ENCODE data around the gene DRGX.

The DRGX gene

GRCh38 chr10:49354593-49354992 lies 41.3 kb downstream of the DRGX start:
- no peak for TF ChIP-seq GATA2 (IDR thresholded peaks at IDR 0.05; ENCODE audit: low read depth, low read length)
- TF ChIP-seq GATA3 (IDR thresholded peaks at IDR 0.05; ENCODE audit: low read depth, low read length): no peak

DNA sequence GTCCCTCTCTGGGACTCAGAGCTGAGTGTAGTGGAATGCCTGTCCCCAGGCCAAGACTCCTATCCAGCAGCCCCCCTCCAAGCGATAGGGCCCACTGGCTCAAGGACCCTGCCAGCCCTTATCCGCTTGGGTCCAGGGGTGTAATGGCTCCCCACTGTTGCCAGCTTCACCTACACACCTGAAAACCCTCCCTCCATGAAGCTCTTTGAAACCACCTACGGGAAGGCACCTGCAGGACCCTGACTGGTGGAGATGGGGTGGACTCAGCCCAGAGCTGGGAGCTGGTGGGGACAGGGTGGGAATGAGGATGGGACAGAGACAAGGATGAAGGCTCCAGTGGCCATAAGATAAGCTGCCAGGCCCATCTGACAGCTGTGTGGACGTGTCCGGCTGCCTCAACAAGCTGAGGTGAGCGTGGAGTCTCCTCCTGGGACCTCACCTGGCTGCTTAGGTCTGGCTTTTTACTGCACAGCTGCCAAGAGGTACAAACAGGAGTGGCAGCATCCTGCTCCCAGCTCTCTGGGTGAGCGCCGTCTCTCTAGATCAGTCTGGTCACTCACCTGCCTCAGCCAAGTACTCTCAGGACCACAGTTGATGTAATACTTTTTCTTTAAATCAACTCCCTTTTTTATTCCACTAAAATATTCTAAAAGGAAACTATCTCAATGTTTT lies 41.9 kb downstream of the DRGX start:
- TF ChIP-seq GATA3 (IDR thresholded peaks at IDR 0.05; ENCODE audit: low read depth, low read length) (no peak), GATA2 (IDR thresholded peaks at IDR 0.05; ENCODE audit: low read depth, low read length) (no peak)

DNA sequence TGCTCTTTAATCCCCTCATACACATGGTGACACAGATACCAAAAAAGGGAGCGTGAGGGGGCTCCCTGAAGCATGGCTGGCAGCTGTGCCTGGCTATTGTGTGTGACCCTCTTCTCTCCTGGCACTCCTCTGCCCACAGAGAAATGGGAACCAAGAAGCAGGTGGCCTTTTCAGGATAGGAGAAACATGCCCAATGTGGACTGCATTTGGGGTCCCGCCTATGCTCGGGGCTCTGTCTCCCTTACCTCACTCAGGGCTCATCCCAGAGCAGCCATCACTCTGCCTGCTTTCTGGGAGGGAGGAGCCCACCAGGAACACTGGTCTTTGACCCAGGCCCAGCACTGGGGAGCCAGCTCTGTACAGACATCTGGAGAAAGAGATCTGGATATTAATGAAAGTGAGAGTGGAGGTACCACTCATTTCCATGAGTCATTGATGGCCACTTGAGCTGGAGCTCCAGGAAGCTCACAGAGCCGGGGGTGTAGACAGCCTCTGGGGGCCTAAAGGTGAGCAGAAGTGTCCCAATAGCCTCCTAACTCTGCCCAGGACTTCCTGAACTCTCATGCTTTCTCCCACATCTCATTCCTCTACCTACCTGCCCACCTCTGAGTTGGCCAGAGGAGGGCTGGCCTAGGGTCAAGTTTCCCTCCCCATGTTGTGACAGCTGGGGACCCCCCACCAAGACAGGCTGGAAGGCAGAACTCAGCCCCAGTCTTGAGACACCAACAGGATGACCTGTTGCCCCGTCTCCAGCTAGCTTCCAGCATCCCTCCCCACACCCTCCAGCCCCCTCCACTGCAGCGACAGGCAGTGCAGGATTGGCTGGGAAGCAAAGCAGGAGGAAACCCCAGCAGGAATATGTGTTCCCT lies 42.6 kb downstream of the DRGX start:
- no peak for TF ChIP-seq GATA3 (IDR thresholded peaks at IDR 0.05; ENCODE audit: low read depth, low read length)
- no peak for TF ChIP-seq GATA2 (IDR thresholded peaks at IDR 0.05; ENCODE audit: low read depth, low read length)

DNA sequence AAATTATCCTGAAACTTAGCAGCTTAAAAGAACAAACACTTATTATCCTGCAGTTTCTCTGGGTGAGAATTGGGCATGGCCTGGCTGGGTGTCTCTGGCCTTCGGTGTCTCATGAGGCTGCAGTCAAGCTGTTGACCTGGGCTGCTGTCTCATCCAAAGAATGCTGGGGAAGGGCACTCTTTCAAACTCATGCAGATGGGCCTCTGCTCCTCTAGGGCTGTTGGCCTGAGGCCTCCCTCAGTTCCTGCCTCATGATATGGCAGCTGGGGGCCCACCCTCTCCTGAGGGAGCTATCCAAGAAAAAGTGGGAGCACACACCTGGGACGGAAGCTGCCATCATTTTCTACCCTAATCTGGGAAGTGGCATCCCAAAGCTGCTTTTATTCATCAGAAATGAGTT lies 43.6 kb downstream of the DRGX start:
- TF ChIP-seq GATA3 (IDR thresholded peaks at IDR 0.05; ENCODE audit: low read depth, low read length) (no peak), GATA2 (IDR thresholded peaks at IDR 0.05; ENCODE audit: low read depth, low read length) (no peak)

GRCh38 chr10:49351669-49352068 lies 44.2 kb downstream of the DRGX start:
- TF ChIP-seq GATA3 (IDR thresholded peaks at IDR 0.05; ENCODE audit: low read depth, low read length): no peak
- TF ChIP-seq GATA2 (IDR thresholded peaks at IDR 0.05; ENCODE audit: low read depth, low read length): no peak

DNA sequence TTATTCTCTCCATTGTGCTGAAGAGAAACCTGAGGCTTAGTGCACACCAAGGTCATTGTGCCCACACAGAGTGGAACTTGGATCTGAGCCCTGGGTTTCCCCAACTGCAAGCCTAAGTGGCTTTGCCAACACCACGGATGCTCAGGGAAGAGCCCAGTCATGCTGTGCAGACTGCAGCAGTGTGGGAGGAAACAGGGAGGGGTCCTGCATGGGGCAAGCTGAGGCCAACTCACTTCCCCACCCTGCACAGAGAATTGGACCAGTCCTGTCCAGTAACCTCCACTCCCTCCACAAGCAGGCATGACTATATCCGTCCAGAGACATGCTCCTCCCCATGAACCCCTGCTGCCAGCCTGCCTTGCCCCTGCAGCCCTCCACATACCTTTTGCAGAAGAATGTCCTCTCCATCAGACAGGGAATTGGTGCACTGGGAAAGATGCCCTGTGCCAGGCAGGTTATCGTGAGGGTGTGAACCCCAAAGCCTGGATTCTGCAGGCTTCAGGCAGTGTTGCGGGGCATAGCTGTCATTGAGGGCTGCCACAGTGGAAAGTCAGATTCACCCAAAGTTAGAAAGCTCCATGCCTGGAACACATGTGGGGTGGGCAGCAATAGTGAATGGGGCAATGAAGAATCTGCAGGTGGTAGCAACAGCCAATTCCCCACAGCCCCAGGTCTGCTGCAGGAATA lies 44.9 kb downstream of the DRGX start:
- TF ChIP-seq GATA3 (IDR thresholded peaks at IDR 0.05; ENCODE audit: low read depth, low read length): no peak
- TF ChIP-seq GATA2 (IDR thresholded peaks at IDR 0.05; ENCODE audit: low read depth, low read length): no peak

DNA sequence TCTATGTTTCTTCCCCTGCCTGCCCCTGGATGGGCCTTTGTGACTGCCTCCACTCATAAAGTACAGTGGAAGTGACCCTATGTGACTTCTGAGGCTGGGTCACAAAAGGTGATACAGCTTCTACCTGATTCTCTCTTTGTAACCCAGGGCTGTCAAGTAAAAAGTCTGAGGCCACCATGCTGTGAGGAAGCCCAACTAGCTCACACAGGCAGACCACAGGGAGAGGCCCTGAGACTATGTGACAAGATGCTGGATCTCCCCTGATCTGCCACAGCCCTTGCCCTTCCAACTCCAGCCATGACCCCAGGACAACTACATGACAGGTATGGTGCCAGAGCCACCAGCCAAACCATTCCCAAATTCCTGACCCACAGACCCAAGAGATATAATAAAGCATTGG lies 45.8 kb downstream of the DRGX start:
- no peak for TF ChIP-seq GATA2 (IDR thresholded peaks at IDR 0.05; ENCODE audit: low read depth, low read length)
- TF ChIP-seq GATA3 (IDR thresholded peaks at IDR 0.05; ENCODE audit: low read depth, low read length): no peak

DNA sequence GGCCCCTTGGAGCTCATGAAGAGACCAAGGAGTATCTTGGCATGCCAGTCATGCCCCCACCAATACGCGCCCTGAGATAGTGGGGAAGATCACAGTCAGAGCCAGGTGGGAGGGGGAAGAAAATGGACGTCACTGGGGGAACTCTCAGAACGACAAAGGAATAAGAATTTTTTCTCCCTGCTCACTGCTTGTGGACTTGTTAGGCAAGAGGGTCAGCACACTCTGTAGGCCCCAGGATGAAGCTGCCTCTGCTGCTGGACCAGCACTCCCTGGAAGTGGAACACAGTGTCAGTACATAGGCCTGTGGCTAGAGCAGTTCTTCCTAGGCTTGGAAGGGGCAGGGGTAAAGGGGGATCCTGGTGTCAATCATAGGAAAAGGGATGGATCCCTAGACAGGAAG lies 46.5 kb downstream of the DRGX start:
- TF ChIP-seq GATA3 (IDR thresholded peaks at IDR 0.05; ENCODE audit: low read depth, low read length) (no peak), GATA2 (IDR thresholded peaks at IDR 0.05; ENCODE audit: low read depth, low read length) (no peak)

GRCh38 chr10:49348593-49348992 lies 47.3 kb downstream of the DRGX start:
- TF ChIP-seq GATA2 (IDR thresholded peaks at IDR 0.05; ENCODE audit: low read depth, low read length) (no peak), GATA3 (IDR thresholded peaks at IDR 0.05; ENCODE audit: low read depth, low read length) (no peak)

DNA sequence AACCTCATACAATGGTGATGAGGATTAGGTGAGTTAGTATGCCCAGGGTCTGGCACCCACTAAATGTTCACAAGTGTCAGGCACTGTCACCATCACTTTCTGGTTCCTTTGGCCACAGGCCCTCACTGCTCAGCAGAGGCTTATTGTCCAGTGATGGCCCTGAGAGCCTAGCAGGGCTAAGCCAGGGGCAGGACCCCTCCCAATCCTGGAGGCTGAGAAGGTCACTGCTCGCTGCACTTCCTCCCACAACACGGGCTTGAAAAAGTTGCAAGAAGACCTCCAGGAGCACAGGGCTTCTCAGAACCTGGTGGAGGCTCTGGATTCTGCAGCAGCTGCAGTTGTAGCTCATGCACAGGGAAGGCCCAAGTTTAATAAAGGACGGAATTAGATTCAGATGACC lies 48.1 kb downstream of the DRGX start:
- TF ChIP-seq GATA2 (IDR thresholded peaks at IDR 0.05; ENCODE audit: low read depth, low read length): no peak
- no peak for TF ChIP-seq GATA3 (IDR thresholded peaks at IDR 0.05; ENCODE audit: low read depth, low read length)

DNA sequence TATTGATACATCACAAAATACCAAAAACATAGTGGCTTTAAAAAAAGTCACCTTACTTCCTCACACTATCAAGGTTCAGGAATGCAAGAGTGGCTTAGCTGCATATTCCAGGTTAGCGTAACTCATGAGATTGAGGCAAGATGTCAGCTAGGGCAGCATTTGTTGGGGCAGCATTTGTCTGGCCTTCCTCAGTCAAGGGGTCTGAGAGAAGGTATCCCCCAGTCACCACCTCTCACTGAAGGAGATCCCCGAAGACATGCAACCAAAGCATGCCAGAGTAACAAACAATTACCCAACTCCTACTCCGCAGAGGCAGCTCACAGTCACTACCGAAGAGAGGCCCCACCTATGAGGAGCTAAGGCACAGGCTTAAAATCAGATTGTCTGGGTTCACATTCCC lies 48.5 kb downstream of the DRGX start:
- TF ChIP-seq GATA2 (IDR thresholded peaks at IDR 0.05; ENCODE audit: low read depth, low read length) (no peak), GATA3 (IDR thresholded peaks at IDR 0.05; ENCODE audit: low read depth, low read length) (no peak)

- no peak for TF ChIP-seq GATA2 (IDR thresholded peaks at IDR 0.05; ENCODE audit: low read depth, low read length)
- no peak for TF ChIP-seq GATA3 (IDR thresholded peaks at IDR 0.05; ENCODE audit: low read depth, low read length)
These were observed 51.0 kb downstream of the DRGX start for GRCh38 chr10:49344840-49345239.

DNA sequence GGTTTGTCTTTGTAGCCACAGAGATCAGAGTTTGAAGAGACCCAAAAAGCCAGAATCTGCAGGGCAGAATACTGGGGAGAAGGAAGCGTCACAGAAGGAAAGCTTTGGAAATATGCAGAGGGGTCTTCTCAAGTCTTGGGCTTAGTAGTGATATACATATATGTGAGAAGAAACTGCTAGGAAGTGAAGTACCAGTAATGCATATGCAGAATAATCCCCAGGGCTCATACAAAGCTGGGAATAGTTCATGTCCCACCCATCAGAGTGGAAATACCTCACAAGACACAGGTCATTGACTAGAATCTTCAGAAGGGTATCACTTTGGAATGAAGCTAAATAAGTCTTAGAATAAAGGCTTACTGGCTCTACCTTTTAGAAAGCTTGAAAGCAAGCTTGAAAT lies 57.3 kb downstream of the DRGX start:
- TF ChIP-seq GATA2 (IDR thresholded peaks at IDR 0.05; ENCODE audit: low read depth, low read length) (no peak), GATA3 (IDR thresholded peaks at IDR 0.05; ENCODE audit: low read depth, low read length) (no peak)

GRCh38 chr10:49335364-49335972 lies 60.4 kb downstream of the DRGX start:
- no peak for TF ChIP-seq GATA3 (IDR thresholded peaks at IDR 0.05; ENCODE audit: low read depth, low read length)
- TF ChIP-seq GATA2 (IDR thresholded peaks at IDR 0.05; ENCODE audit: low read depth, low read length): no peak

Measured in SH-SY5Y (cell line).